Cardiac fibroblast (primary cell): Measurements from ENCODE around the gene BAHD1.
A peak's percentile ranks its signal among the peaks of the same experiment; 100 is the strongest.

Experiments used
- DNase-seq, 2 donors: peaks; one replicate each; pipeline versions ENCODE4 v3.0.0 to v3.0.0-alpha.2; 2010; ENCODE audit warnings: low read depth in 2 of 2
- H3K4me3 ChIP-seq, 2 donors: replicated peaks in 1 of 2; 1 replicate in 1 of 2; 2 replicates in 1 of 2; pipeline ENCODE4 v1.5.1; 2011; ENCODE audit warnings: low read depth in 2 of 2, low read length in 2 of 2, mild to moderate bottlenecking in 2 of 2, moderate library complexity in 1 of 2
- TF ChIP-seq, protein P1 (sequence below): IDR thresholded peaks from one replicate; pipeline ENCODE4 v1.5.1; 2011; ENCODE audit warnings: low read depth, mild to moderate bottlenecking, low read length, inconsistent platforms

BAHD1 gene

DNA sequence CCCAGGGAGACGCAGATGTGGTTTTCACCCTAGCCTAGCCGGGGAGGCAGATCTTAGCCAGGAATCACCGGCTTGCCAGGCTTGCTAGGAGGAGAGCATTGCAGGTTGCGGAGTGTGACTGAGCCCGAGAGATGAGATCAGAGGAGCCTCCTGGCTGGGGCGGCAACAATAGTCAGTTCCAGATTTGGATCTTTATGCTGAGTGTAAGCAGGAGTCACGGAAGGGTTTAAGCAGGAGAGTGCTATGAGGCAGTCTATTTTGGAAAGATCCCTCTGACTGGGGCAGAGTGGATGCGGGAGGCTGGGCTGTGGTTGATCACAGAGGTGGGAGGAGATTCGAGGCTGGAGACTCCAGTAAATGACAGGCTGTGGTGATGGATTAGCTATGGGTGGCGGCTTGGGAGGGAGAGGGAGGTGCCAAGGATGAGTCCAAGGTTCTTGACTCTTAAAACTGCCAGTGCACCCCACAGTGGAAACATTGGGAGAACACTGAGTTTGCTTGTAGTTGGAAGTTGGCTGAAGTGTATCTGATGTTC, 10.4 kb upstream of the BAHD1 start:
- TF ChIP-seq, protein P1, sequence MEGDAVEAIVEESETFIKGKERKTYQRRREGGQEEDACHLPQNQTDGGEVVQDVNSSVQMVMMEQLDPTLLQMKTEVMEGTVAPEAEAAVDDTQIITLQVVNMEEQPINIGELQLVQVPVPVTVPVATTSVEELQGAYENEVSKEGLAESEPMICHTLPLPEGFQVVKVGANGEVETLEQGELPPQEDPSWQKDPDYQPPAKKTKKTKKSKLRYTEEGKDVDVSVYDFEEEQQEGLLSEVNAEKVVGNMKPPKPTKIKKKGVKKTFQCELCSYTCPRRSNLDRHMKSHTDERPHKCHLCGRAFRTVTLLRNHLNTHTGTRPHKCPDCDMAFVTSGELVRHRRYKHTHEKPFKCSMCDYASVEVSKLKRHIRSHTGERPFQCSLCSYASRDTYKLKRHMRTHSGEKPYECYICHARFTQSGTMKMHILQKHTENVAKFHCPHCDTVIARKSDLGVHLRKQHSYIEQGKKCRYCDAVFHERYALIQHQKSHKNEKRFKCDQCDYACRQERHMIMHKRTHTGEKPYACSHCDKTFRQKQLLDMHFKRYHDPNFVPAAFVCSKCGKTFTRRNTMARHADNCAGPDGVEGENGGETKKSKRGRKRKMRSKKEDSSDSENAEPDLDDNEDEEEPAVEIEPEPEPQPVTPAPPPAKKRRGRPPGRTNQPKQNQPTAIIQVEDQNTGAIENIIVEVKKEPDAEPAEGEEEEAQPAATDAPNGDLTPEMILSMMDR: no peak
- peak in 1 of 2 donors; percentile 8 for DNase-seq
- no peak overlapping the region for H3K4me3 ChIP-seq

DNA sequence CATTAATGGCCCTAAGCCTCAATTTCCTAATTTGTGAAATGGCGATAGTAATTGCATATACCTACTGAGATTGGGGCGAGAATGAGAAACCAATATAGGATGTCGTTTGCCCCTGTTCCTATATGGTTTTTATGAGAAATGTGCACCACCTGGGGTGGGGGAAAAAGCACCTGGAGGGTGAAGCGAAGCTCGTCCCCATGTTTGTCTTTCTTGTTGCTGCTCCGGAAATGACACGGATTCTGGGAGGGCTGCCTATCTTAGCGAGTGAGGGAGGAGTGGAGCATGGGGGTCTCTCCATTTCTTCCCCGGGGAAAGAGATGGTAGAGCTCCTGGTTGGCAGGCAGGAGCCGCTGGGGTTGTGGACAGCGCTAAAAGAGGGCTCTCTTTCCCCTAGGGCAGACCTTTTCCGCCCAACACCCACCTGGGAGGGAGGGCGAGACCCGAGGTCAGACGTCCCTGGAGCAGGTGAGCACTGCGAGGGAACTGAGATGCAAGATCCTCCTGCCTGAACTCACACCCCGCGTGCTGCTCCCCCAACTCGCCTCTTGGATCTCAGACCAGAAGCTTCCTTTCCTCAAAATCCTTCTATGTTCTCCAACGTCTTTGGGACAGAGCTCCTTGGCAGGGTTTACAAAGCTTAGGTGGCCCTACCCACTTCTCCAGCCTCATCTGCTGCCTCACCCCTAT, 5.6 kb upstream of the BAHD1 start:
- H3K4me3 ChIP-seq: no peak overlapping the region
- no peak for DNase-seq
- TF ChIP-seq, protein P1: no peak

DNA sequence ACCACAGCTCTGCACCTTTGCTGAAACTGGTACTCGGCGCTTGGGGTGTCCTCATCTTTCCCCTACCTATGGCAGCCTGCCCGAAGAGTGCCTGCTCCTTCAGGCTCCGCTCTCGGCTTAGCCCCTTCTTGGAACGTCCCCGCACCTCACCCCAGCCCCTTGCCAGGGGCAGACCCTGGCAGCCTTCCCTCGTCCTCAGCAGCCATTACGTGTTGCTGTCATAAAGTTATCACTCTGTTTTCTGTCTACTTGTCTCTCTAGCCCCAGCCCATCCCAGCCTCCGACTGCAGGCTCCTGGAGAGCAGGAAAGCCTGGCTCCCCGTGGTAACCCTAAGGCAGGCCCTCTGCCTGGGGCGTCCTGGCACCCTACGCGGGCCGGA, 5.1 kb upstream of the BAHD1 start:
- DNase-seq: no peak
- H3K4me3 ChIP-seq: no peak overlapping the region
- TF ChIP-seq, protein P1: no peak

DNA sequence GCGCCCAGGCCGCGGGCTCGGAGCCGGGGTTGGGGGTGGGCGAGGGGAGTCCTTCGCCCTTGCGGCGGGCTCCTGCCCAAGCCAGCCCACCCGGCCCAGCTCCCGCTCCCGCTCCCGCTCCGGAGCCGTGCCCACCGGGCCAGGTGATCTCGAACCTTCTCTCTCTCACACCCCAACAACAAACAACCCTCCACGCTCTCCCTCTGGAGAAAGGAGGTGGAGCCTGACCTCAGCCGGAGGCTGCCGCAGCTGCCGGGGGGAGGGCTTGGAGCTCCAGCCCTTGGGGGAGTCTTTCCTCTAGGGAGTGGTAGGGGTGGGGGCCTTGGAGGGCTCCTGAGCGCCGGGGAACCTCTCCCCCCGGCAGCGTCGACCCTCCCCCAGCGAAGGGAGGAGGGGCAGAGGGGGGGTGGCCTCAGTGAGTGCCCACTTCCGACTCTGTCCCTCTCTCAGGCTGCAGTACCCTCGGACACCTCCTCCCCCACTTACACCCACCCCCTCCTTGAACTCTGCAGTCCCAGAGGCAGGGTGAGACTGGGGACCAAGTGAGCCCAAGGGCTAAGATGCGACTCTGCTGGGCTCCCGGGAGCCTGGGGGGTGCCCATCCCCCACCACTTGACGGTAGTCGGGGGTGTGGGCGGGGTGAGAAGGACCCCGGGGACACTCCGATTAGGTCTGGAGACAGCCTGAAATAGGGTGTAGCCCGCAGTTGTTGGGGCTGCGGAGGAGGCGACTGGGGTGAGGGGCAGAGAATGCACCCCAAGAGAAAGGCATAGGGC, 4.4 kb upstream of the BAHD1 start:
- peak overlapping the region; percentile 30 to 42 for H3K4me3 ChIP-seq
- TF ChIP-seq, protein P1: no peak
- DNase-seq: no peak

DNA sequence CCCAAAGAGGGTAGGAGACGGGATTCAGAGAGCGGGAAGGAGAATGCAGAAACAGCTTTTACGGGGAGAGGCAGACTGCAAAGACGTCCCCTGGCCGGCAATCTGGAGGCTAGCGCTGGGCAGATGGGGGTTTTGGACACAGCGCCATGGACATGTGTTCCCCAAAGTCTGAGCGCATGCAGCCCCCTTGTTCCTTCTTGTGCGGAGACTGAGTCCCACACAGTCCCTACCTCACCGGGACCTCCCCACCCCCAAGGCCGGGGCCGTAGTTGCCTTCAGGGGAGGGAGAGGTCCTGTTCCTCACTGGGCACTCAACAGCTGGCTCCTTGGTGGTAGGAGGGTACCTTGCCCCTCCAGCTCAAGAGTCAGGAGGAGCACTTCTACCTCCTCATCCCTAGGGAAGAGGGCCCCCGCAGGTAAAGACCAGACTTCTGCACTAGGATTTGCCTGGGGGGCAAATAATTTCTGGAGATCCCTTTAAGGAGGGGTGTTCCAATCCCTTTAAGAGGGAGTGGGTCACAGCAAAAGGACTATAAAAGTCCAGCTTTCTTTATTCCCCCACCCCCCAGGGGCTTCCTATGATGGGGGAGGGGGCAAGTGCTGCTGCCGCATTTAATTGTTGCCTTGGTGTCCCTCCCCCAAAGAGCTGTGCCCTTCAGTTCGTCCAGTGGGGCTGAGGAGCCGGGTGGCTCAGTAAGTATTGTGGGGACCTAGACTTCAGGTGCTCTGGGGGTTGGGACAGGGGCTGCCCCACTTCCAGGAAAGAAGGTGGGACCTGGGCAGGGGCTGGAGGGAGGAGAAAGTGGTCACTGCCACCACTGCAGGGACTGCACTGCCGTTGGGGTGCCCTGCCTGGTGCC, 3.6 kb upstream of the BAHD1 start:
- DNase-seq: no peak
- peak overlapping the region in 1 of 2 donors; percentile 42 for H3K4me3 ChIP-seq
- TF ChIP-seq, protein P1: no peak
